Dedifferentiated amniotic fluid mesenchymal stem cell (primary cell): ENCODE measurements around the gene DPH6.
"Not testable (repeated sequence)": the region's sequence is repeated elsewhere in the genome, so short reads cannot be mapped to it uniquely, and the experiment has no call there.

Experiments
- DNase-seq: peaks from one replicate; pipeline ENCODE4 v3.0.0-alpha.2; 2016; ENCODE audit errors: extremely low spot score

Gene DPH6

GRCh38 chr15:35485411-35485810 is 60.6 kb downstream of the DPH6 start:
- no peak for DNase-seq

DNA sequence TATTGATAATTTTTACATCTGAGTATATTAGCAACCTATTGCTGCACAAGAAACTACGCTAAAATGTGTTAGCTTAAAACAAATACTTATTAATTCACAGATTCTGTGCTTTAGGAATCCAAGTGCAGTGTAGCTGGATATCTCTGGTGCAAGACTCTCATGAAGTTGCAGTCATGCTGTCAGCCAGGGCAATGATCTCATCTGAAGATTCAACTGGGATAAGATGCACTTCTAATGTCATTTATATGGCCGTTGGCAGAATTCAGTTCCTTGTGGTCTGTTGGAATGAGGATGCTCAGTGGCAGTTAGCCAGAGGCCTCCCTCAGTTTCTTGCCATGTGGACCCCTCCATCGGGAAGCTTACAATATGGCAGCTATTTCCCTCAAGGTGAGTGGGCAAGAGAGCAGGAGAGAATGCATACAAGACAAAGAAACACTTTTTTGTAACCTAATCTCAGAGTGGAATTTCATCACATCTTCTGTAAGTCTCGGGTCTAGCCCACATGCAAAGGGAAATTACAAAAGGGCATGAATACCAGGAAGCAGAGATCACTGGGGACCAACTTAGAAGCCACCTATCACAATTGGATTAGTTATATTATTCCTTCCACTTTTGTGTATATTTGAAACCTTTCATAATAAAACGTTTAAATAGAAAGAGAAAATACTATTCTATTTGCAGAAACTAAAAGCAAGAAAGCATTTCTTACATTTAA is 61.6 kb downstream of the DPH6 start:
- no peak for DNase-seq

DNA sequence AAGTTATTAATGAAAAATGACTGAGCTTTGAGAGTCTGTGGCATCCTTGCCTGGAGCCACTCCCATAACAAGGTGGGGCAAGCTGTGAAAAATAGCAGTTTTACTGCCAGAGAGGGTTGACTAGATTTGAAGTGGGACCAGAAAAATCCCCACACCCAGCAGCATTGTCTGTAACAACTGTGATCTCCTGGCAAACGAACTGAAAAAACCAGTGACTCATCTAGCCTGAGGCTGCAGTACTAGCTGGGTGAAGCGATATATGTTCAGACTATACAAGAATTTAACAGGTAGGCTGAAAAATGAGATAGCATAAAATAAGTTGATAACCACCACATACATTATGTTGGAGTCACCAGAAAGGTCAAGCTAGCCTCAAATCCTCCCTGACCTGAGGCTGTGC is 64.0 kb downstream of the DPH6 start:
- peak; percentile 48 for DNase-seq

DNA sequence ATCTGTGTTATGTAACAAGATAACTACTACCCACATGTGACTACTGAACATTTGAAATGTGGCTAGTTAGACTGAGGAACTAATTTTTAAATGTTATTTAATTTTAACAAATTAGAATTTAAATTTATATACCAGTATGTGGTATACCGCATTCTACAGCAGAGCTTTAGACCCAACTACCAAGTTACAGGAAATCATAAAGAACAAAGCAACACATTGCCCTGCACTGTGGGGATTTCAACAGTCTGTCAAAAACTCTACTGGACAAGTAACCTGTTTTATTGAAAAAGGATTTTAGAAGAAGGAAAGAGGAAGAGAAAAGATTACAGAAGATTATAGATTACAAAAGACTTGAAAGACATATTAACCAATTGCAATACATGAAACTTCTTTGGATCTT is 64.9 kb downstream of the DPH6 start:
- DNase-seq = no peak

- DNase-seq = no peak
Measured at GRCh38 chr15:35479423-35479822, 66.5 kb downstream of the DPH6 start.

DNA sequence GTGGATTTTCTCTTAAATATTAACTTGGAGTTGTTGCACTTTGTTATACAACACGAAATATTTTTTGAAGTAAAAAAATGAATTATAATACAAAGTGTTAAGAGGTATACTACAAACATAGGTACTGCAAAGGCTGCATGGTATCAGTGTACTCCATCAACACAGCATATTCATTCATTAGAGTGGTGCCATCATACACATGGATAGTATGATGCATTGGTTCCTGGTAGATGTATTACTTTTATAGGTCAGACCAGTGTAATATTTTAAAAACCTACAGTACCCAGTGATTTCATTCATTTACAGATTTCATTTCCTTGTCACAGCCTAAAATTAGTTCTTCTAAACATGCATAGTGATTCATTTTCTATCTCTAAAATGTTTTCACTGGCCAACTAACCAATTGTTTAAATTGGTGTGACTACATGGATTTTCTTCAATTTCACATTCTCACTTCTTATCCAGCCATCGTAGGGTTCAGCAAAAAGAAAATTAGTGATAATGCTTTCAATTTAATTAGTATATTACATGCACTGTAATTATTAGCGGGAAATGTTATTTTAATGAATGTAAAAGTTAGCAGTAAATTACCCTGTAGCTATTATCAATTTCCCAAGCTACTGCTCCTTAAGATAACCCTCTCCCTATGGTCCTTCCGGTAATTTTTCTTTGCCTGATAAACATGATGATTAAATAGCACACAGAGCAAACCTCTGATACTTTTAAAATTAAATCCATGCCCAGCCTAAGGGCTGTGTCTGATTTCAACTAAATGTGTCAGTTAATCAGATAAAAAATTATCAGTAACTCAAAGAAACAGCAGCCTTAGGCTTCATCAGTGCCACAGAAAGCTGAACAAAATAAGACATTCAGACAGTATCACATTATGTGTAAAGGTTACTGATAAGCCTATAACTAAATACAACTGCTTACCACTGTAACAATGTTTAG is 68.4 kb downstream of the DPH6 start:
- DNase-seq = no peak

GRCh38 chr15:35471024-35471423 is 74.9 kb downstream of the DPH6 start:
- DNase-seq = no peak

GRCh38 chr15:35470441-35470840 is 75.5 kb downstream of the DPH6 start:
- DNase-seq = no peak

GRCh38 chr15:35466476-35466875 is 79.5 kb downstream of the DPH6 start:
- no peak for DNase-seq

DNA sequence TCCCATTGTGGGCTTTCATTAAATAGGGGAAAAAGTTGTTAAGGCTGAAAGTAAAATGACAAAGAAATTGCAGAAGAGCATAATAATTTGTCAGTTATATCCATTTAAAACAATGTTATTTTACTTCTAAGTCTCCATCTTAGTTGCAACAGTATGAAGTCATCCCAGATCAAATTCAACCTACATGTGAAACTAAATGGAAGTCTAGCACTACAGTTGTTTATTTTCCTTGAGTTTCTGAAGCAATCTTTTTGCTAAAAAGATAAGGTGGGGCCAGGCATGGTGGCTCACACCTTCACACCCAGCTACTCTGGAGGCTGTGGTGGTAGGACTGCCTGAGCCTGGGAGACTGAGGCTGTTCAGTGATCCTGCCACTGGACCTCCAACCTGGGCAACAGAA is 80.2 kb downstream of the DPH6 start:
- DNase-seq = no peak

DNA sequence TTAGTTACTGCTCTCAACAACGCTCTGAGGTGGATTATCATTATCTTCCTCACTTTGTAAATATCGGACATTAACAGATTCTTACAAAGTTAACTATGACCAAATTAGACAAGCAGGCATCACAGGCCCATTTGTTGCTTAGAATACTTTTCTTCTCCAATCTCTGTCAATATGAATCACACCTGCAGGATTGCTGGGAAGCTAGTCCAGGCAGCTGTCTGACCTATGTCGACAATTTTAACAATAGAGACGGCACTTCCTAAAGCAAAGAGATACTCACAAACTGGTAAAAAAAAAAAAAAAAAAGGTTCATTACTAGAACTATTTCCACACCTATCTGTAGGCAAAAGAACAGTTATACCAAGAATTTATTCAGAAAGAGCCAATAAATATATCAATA is 85.3 kb downstream of the DPH6 start:
- no peak for DNase-seq

DNA sequence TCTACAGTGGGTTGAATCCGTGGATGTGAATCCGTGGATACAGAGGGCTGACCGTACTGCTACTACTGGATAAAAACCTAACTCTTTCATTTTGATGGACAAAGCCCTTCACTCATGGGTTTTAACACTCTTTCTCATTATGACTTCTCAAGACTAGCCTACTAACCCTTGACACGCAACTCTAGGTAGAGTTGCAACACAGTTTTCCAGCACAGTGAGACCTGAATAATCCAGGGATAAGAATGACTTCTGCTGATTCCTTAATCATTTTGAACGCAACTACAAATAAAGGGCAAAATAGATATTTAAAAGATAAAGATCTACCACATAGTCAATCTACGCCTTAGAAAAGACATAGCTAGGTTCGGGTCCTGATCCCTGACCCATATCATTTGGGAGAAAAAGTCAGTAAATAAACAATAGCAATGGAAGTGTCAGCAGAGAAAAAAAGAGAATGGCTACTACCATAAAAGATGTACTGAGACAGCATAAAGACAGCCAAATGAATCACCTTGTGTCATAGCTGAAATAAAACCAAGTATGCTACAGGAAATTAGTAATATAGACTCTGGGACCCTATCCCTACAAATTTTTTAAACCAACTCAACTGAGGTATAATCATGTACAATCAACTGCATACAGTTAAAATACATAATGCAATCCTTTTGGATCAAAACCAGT is 87.6 kb downstream of the DPH6 start:
- no peak for DNase-seq

DNA sequence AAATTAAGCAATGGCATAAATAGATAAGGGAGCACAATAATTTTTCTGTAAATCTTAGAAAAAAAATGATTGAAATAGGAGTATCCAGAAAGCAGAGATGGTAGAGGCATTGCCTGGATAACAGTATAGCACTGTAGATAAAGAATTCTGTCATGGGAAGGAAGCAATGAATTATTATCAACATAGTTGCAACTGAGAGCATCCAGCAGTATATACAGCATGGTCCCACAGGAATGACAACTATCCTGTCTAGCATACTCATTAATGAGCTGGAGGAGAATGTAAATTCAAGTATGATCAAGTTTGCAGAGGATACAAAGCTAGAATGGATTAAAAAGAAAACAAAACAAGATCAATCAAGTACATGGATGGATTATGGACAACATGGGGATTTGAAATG is 90.8 kb downstream of the DPH6 start:
- DNase-seq = no peak

GRCh38 chr15:35450492-35450891 is 95.5 kb downstream of the DPH6 start:
- no peak for DNase-seq

GRCh38 chr15:35448294-35448693 is 97.7 kb downstream of the DPH6 start:
- no peak for DNase-seq

- DNase-seq = no peak
Measured at GRCh38 chr15:35445891-35446290, 100.1 kb downstream of the DPH6 start.

GRCh38 chr15:35444557-35445204 is 101.3 kb downstream of the DPH6 start:
- DNase-seq = peak; percentile 63

DNA sequence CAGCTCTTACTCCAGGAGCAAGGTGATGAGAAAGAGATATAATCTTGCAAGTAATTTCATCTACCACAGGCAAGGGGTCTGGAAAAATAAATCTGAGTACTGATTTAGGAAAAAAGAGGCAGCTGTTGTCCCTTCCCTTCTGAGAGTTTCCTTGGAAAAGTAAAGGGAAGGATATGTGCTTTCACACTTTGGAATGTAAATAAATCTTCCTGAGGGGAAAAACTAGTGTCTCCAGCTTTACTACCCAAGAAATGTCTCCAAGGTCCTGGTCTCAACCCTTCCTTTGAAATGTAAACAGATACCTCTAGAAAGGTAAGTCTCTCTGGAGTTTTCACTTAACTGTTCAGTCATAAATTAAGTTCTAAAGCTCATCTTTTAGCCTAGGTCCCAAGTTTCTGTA is 102.6 kb downstream of the DPH6 start:
- no peak for DNase-seq

DNA sequence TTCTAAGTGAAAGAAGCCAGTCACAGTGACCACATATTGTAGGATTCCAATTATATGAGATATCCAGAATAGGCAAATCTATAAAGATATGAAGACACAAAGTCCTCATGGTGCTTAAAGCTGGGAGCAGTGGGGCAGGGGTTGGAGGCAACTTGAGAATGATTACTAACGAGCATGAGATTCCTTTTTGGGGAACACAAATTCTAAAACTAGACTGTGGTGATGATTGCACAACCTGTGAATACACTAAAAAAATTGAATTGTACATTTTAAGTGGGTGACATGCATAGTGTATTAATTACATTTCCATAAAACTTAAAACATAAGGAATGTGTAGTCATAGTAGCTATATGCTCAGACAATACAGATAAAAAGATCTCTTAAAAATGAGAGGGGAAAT is 103.2 kb downstream of the DPH6 start:
- DNase-seq = no peak

DNA sequence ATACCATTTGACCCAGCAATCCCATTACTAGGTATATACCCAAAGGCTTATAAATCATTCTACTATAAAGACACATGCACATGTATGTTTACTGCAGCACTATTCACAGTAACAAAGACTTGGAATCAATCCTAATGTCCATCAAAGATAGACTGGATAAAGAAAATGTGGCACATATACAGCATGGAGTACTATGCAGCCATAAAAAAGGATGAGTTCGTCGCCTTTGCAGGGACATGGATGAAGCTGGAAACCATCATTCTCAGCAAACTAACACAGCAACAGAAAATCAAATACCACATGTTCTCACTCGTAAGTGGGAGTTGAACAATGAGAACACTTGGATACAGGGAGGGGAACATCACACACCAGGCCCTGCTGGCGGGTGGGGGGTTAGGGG is 104.7 kb downstream of the DPH6 start:
- DNase-seq = not testable (repeated sequence)

DNA sequence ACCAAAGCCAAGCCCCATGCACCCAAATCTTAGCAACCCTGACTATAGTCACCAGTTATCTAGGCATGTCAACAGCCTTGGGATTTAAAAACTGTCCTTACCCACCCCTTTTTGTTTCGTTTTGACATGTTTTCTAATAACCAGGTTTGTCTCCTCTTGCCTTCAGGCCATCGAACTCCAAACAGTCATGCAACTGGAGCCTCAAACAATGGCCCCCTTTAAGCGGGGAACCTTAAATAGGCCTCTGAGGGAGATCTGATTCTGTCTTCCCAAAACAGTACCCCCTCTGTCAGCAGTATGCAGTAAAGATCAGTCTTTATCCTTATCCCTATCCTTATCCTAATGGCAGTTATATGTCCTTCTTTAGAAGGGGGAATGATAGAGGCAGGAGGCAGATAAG is 105.7 kb downstream of the DPH6 start:
- no peak for DNase-seq

- peak; percentile 98 for DNase-seq
Measured at GRCh38 chr15:35439291-35439690, 106.7 kb downstream of the DPH6 start.
